SK-N-SH treated with all-trans-retinoic acid at 6 μM for 48 hours (cell line): ENCODE data around the gene CDHR3.

ENCODE experiments used
- ATAC-seq: fragments of 200-7000 bp; cut with Tn5 transposase; 3 replicates; pipeline ENCODE4 v1.9.1; 2020; ENCODE audit warnings: mild to moderate bottlenecking, moderate library complexity
- ARNTL ChIP-seq: fragments of 450-650 bp; formaldehyde crosslinking; IDR thresholded peaks from 2 replicates; pipeline ENCODE4 v1.5.0; 2020; ENCODE audit warnings: low read depth, mild to moderate bottlenecking, moderate library complexity, borderline replicate concordance
- BACH2 ChIP-seq: fragments of 250-450 bp; sonication (Bioruptor Pico); IDR thresholded peaks from 2 replicates; pipeline ENCODE4 v1.9.0; 2021; ENCODE audit warnings: mild to moderate bottlenecking, borderline replicate concordance
- CSDC2 ChIP-seq: fragments of 250-450 bp; sonication (Bioruptor Pico); IDR thresholded peaks from 2 replicates; pipeline ENCODE4 v1.5.0; 2020; ENCODE audit warnings: mild to moderate bottlenecking, moderate library complexity
- CSRNP3 ChIP-seq: fragments of 250-450 bp; sonication (Bioruptor Pico); IDR thresholded peaks from 2 replicates; pipeline ENCODE4 v1.5.1; 2021; ENCODE audit warnings: mild to moderate bottlenecking, moderate library complexity
- ESRRG ChIP-seq: fragments of 250-450 bp; sonication (Bioruptor Pico); IDR thresholded peaks from 2 replicates; pipeline ENCODE4 v1.6.1; 2021; ENCODE audit warnings: mild to moderate bottlenecking
- GLIS3 ChIP-seq: fragments of 250-450 bp; sonication (Bioruptor Pico); IDR thresholded peaks from 2 replicates; pipeline ENCODE4 v1.5.0; 2020; ENCODE audit warnings: mild to moderate bottlenecking, moderate library complexity
- ISL1 ChIP-seq: fragments of 250-450 bp; sonication (Bioruptor Pico); IDR thresholded peaks from 2 replicates; pipeline ENCODE4 v2.1.2; 2022; ENCODE audit warnings: mild to moderate bottlenecking, moderate library complexity
- OSR1 ChIP-seq: fragments of 250-450 bp; sonication (Bioruptor Pico); IDR thresholded peaks from 2 replicates; pipeline ENCODE4 v1.8.0; 2022; ENCODE audit warnings: moderate library complexity, mild to moderate bottlenecking, inconsistent platforms
- PATZ1 ChIP-seq: fragments of 250-450 bp; sonication (Bioruptor Pico); IDR thresholded peaks from 2 replicates; pipeline ENCODE4 v1.8.0; 2020; ENCODE audit warnings: mild to moderate bottlenecking, moderate library complexity, borderline replicate concordance
- RARB ChIP-seq: fragments of 250-450 bp; sonication (Bioruptor Pico); IDR thresholded peaks from 2 replicates; pipeline ENCODE4 v1.8.0; 2021; ENCODE audit warnings: mild to moderate bottlenecking, moderate library complexity
- SNAI2 ChIP-seq: fragments of 250-450 bp; sonication (Bioruptor Pico); IDR thresholded peaks from 2 replicates; pipeline ENCODE4 v1.5.0; 2020; ENCODE audit warnings: mild to moderate bottlenecking, moderate library complexity
- TCF4 ChIP-seq: fragments of 250-450 bp; sonication (Bioruptor Pico); IDR thresholded peaks from 2 replicates; pipeline ENCODE4 v1.8.0; 2021; ENCODE audit warnings: mild to moderate bottlenecking, moderate library complexity, borderline replicate concordance
- TOX ChIP-seq: fragments of 250-450 bp; sonication (Bioruptor Pico); IDR thresholded peaks from 2 replicates; pipeline ENCODE4 v1.8.0; 2021; ENCODE audit warnings: mild to moderate bottlenecking, moderate library complexity, borderline replicate concordance
- ZC3H10 ChIP-seq: fragments of 250-450 bp; sonication (Bioruptor Pico); IDR thresholded peaks from 2 replicates; pipeline ENCODE4 v1.5.1; 2021; ENCODE audit warnings: mild to moderate bottlenecking, moderate library complexity
- ZFP3 ChIP-seq: fragments of 250-450 bp; sonication (Bioruptor Pico); IDR thresholded peaks from 2 replicates; pipeline ENCODE4 v1.5.0; 2020; ENCODE audit warnings: mild to moderate bottlenecking, moderate library complexity
- ZNF565 ChIP-seq: fragments of 450-650 bp; formaldehyde crosslinking; conservative IDR thresholded peaks from 2 replicates; pipeline ENCODE4 v1.5.0; 2020; ENCODE audit warnings: low read depth, mild to moderate bottlenecking, moderate library complexity
- ZNF70 ChIP-seq: fragments of 450-650 bp; formaldehyde crosslinking; IDR thresholded peaks from 2 replicates; pipeline ENCODE4 v1.5.0; 2020; ENCODE audit warnings: mild to moderate bottlenecking, moderate library complexity
- ZNF8 ChIP-seq: fragments of 450-650 bp; formaldehyde crosslinking; IDR thresholded peaks from 2 replicates; pipeline ENCODE4 v1.5.0; 2020; ENCODE audit warnings: mild to moderate bottlenecking, moderate library complexity
- TF ChIP-seq, protein P1 (sequence below): fragments of 250-450 bp; sonication (Bioruptor Pico); IDR thresholded peaks from 2 replicates; pipeline ENCODE4 v1.5.0; 2020; ENCODE audit warnings: mild to moderate bottlenecking, moderate library complexity
- TF ChIP-seq, protein P2 (sequence below): fragments of 250-450 bp; sonication (Bioruptor Pico); IDR thresholded peaks from 2 replicates; pipeline ENCODE4 v1.5.1; 2020; ENCODE audit warnings: low read depth, mild to moderate bottlenecking, moderate library complexity
- TF ChIP-seq, protein P3 (sequence below): fragments of 250-450 bp; sonication (Bioruptor Pico); IDR thresholded peaks from 2 replicates; pipeline ENCODE4 v1.8.0; 2021; ENCODE audit warnings: low read depth, mild to moderate bottlenecking, moderate library complexity, borderline replicate concordance

Gene CDHR3

GRCh38 chr7:106057962-106058927, 95.2 kb downstream of the CDHR3 start:
- ATAC-seq = peak; percentile 60
- TF ChIP-seq ZNF565 (CRISPR knock-in tag) (no peak), ESRRG (CRISPR knock-in tag) (no peak), TOX (CRISPR knock-in tag) (no peak), BACH2 (CRISPR knock-in tag) (no peak), ZC3H10 (CRISPR knock-in tag) (no peak), RARB (CRISPR knock-in tag) (no peak), ZNF70 (CRISPR knock-in tag) (no peak)
- TF ChIP-seq, all 23 proteins: peak for 0

DNA sequence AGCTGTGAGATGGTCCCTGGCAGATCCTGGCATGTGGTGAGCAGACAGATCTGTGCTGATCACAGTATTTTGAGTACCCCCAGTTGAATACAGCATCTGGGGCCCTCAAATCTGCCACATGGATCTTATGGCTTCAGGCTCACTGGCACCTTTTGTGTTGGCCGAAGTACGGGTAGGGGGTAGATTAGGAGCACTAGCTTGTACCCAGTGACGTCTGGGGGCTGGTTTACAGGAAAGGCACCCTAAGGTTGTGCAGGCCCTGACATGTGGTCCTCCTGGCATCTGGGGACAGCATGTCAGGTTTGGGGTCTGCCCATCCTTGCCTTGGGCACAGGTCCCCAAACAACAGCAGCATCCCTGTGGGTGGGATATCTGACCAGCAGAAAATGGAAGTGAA, 95.9 kb downstream of the CDHR3 start:
- no peak; the same call in 2 of the 3 replicates for ATAC-seq
- TF ChIP-seq CSDC2 (CRISPR knock-in tag) (no peak), ZNF70 (CRISPR knock-in tag) (no peak), OSR1 (CRISPR knock-in tag) (no peak), GLIS3 (CRISPR knock-in tag) (no peak), SNAI2 (CRISPR knock-in tag) (no peak), ARNTL (CRISPR knock-in tag) (no peak), TCF4 (peak; percentile 94; the same call in 1 of the 2 replicates), ZFP3 (no peak), ISL1 (CRISPR knock-in tag) (no peak), PATZ1 (CRISPR knock-in tag) (no peak), ZNF565 (CRISPR knock-in tag) (no peak), RARB (CRISPR knock-in tag) (no peak), CSRNP3 (CRISPR knock-in tag) (no peak), ZNF8 (CRISPR knock-in tag) (no peak), BACH2 (CRISPR knock-in tag) (no peak)
- TF ChIP-seq, protein P1, sequence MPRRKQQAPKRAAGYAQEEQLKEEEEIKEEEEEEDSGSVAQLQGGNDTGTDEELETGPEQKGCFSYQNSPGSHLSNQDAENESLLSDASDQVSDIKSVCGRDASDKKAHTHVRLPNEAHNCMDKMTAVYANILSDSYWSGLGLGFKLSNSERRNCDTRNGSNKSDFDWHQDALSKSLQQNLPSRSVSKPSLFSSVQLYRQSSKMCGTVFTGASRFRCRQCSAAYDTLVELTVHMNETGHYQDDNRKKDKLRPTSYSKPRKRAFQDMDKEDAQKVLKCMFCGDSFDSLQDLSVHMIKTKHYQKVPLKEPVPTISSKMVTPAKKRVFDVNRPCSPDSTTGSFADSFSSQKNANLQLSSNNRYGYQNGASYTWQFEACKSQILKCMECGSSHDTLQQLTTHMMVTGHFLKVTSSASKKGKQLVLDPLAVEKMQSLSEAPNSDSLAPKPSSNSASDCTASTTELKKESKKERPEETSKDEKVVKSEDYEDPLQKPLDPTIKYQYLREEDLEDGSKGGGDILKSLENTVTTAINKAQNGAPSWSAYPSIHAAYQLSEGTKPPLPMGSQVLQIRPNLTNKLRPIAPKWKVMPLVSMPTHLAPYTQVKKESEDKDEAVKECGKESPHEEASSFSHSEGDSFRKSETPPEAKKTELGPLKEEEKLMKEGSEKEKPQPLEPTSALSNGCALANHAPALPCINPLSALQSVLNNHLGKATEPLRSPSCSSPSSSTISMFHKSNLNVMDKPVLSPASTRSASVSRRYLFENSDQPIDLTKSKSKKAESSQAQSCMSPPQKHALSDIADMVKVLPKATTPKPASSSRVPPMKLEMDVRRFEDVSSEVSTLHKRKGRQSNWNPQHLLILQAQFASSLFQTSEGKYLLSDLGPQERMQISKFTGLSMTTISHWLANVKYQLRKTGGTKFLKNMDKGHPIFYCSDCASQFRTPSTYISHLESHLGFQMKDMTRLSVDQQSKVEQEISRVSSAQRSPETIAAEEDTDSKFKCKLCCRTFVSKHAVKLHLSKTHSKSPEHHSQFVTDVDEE (CRISPR knock-in tag) = peak; percentile 45; the same call in 1 of the 2 replicates
- TF ChIP-seq, protein P2, sequence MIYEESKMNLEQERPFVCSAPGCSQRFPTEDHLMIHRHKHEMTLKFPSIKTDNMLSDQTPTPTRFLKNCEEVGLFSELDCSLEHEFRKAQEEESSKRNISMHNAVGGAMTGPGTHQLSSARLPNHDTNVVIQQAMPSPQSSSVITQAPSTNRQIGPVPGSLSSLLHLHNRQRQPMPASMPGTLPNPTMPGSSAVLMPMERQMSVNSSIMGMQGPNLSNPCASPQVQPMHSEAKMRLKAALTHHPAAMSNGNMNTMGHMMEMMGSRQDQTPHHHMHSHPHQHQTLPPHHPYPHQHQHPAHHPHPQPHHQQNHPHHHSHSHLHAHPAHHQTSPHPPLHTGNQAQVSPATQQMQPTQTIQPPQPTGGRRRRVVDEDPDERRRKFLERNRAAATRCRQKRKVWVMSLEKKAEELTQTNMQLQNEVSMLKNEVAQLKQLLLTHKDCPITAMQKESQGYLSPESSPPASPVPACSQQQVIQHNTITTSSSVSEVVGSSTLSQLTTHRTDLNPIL = no peak
- TF ChIP-seq, protein P3, sequence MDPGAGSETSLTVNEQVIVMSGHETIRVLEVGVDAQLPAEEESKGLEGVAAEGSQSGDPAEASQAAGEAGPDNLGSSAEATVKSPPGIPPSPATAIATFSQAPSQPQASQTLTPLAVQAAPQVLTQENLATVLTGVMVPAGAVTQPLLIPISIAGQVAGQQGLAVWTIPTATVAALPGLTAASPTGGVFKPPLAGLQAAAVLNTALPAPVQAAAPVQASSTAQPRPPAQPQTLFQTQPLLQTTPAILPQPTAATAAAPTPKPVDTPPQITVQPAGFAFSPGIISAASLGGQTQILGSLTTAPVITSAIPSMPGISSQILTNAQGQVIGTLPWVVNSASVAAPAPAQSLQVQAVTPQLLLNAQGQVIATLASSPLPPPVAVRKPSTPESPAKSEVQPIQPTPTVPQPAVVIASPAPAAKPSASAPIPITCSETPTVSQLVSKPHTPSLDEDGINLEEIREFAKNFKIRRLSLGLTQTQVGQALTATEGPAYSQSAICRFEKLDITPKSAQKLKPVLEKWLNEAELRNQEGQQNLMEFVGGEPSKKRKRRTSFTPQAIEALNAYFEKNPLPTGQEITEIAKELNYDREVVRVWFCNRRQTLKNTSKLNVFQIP (CRISPR knock-in tag) = no peak
